Stimulated activated CD8-positive, alpha-beta memory T cell treated with anti-CD3 and anti-CD28 coated beads, Interleukin-15, amount 100 ng/mL, for 24 hours (primary cell): Measurements from ENCODE around the gene NYAP2.

Experiments
- DNase-seq: peaks from one replicate; pipeline ENCODE4 v3.0.0-alpha.2; 2020; ENCODE audit warnings: low read depth

The NYAP2 gene

GRCh38 chr2:225486236-225486635, 86.7 kb downstream of the NYAP2 start:
- no peak for DNase-seq

DNA sequence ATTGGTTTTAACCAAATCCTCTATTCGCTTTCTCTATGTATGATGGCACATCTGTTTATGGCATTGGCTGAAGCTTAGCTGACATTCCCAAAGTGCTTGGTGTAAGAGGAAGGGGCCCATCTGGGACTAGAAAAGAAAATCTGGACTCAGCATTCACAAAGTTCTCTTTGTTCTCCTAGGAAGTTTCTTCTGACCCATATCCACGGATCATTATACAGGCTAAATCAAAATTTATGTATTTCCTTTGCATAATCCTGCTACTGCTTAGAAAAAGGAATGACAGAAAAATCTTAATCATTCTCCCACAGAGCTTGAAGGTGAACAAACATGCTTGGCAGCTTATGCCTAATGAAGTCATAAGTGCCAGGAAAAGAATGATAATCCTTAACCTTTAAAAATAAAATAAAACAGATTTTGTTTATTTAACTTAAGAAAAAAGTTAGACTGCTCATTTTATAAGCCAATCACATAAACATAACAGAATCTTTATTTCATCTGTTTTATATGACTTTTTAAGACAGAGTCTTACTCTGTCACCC, 88.4 kb downstream of the NYAP2 start:
- DNase-seq, result no peak

- no peak for DNase-seq
Observed at GRCh38 chr2:225488743-225489142, 89.2 kb downstream of the NYAP2 start.

GRCh38 chr2:225493420-225494099, 94.0 kb downstream of the NYAP2 start:
- DNase-seq, result no peak

DNA sequence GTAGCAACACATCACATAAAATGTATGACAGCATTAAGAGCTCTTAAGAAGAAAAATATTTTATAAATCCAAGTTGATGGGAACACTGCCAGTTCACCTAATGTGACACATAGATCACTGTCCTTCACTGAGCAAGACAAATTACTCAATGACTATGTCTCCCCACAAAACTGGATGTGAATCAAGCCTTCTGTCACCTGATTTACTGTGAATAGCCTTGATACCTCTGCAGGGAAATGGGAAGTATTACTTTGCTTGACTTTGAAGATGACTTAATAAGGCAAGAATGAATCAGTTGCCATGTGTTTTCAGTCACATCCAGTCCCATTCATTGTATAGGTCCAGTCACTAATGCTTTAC, 94.6 kb downstream of the NYAP2 start:
- no peak for DNase-seq

GRCh38 chr2:225495706-225496105, 96.2 kb downstream of the NYAP2 start:
- no peak for DNase-seq

GRCh38 chr2:225496568-225496967, 97.1 kb downstream of the NYAP2 start:
- DNase-seq, result no peak

DNA sequence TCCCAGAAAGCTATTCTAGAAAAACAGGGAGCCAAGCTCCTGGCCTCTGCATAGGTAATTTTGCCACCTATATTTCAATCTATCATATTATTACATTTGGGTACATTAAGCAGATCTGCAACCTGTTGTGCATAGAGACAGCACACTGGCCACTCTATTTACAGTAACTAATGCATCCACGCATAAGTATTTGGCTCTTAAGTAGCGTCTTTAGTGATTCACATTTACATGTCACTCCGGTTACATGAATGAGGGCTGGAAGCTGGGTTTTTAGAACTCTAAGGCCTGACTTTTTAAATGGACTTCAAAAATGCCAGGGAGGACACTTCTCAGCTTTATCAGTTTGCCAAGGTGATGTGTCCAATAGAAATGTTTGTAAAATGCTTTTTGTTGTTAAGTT, 97.7 kb downstream of the NYAP2 start:
- DNase-seq, result no peak

DNA sequence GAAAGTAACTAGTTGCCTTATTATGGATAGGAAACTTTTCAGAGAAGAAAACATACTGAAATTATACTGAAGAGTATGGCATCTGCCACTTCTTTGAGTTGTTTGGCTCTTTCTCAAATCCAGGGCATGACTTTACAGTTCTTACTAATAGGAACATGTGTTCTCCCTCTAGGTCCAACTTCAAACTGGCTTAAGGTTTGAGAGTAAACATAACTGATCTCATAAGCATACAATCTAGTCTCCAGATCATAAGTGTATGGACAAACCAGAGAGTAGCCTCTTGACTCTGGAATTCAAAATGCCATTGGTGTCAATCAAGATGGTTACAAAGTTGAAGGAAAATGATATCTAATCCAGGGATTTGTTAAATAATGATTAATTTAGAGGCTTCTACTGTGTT, 101.5 kb downstream of the NYAP2 start:
- DNase-seq, result no peak

DNA sequence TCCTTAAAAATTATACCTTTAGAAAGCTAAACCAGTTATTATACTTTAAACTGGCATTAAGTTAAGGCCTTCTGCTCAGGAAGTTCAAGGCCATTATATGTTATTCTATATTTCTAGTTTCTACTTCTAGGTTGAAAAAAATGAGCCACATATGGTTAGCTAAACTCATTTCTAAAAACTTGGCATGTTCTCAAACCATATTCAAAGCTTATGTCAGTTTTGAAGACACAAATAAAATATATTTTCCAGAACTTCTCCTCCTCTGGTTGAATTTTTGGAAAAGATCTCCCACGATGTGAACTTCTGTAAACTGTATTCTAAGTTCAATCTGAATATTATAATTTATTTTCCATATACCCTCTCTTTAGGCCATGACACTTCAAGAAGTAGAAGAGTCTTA, 103.5 kb downstream of the NYAP2 start:
- DNase-seq, result no peak

- DNase-seq, result no peak
Observed at GRCh38 chr2:225510796-225511195, 111.3 kb downstream of the NYAP2 start.

- no peak for DNase-seq
Observed at GRCh38 chr2:225512469-225512868, 113.0 kb downstream of the NYAP2 start.

- no peak for DNase-seq
Observed at GRCh38 chr2:225512876-225513540, 113.5 kb downstream of the NYAP2 start.

GRCh38 chr2:225515033-225515432, 115.5 kb downstream of the NYAP2 start:
- no peak for DNase-seq

GRCh38 chr2:225526760-225527390, 127.4 kb downstream of the NYAP2 start:
- DNase-seq, result no peak

GRCh38 chr2:225531559-225531958, 132.0 kb downstream of the NYAP2 start:
- DNase-seq, result no peak

GRCh38 chr2:225532096-225532495, 132.6 kb downstream of the NYAP2 start:
- no peak for DNase-seq

- DNase-seq, result no peak
Observed at GRCh38 chr2:225534037-225534436, 134.5 kb downstream of the NYAP2 start.

DNA sequence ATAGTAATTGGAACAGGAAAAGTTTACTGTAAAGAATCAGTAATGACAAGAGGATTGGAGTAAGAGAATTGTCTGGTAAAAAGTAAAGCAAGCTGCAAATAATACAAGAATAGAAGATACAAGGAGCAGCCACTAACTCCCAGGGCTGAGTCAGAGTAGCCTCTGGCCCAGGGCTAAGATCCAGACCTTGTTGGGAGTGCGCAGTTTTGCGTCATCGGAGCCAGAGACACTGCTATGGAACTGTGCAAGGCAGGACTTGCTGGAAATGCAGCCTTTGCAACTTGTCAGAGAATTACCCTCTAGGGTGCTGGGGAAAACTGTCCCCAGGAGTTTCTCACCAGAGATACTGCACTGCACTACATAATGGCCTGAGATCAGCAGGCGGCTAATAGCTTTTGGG, 135.2 kb downstream of the NYAP2 start:
- DNase-seq, result no peak

GRCh38 chr2:225536036-225536435, 136.5 kb downstream of the NYAP2 start:
- DNase-seq, result no peak

- no peak for DNase-seq
Observed at GRCh38 chr2:225543626-225544025, 144.1 kb downstream of the NYAP2 start.

GRCh38 chr2:225556461-225556860, 157.0 kb downstream of the NYAP2 start:
- no peak for DNase-seq

- DNase-seq, result no peak
Observed at GRCh38 chr2:225558399-225559071, 159.0 kb downstream of the NYAP2 start.
